ENCODE results near the gene SPOP. TPM values are rescaled to one million over a fixed set of nuclear protein-coding genes. Genes with fewer than 3 reads are reported as not detected.
A peak's percentile ranks its signal among the peaks of the same experiment; 100 is the strongest.

Gene SPOP
- total RNA-seq, 4 donors from 2014 or later: 72.2 to 81.3 (median 74.7) TPM

DNA sequence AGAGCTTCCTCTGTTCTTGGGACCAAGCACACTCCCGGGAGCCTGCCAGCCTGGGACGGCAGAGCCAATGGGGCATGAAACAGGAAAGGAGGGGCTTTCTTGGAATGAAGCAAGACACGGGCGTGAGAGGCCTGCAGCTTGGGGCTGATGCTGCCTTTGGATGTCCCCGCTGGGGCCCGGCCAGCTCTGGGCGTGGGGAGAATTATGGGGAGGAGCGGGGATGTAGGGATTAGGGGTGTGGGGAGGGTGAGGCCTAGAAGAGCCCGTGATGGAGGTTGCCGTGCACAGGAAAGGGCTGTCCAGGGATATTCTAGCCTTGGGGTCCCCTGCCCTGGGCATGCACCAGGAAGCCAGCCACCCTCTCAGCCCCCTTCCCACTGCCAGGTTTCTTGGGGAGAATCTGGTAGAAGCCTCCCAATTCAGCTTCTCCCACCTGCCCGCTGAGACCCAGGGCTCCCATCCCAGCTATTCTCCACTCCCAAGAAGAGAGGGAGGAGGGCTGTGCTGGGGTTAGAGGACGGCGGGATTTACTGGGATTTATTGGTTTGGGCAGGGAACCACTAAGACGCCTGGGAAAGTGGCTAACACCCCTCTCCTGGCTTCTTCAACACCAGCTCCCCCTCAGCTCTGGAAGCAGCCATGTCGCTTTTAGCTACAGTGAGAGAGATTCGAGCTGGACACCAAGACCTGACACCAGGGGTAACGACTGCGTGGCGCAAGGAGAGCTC, 122.2 kb downstream of the SPOP start:
- DNase-seq: no peak
- TF ChIP-seq, protein P1, sequence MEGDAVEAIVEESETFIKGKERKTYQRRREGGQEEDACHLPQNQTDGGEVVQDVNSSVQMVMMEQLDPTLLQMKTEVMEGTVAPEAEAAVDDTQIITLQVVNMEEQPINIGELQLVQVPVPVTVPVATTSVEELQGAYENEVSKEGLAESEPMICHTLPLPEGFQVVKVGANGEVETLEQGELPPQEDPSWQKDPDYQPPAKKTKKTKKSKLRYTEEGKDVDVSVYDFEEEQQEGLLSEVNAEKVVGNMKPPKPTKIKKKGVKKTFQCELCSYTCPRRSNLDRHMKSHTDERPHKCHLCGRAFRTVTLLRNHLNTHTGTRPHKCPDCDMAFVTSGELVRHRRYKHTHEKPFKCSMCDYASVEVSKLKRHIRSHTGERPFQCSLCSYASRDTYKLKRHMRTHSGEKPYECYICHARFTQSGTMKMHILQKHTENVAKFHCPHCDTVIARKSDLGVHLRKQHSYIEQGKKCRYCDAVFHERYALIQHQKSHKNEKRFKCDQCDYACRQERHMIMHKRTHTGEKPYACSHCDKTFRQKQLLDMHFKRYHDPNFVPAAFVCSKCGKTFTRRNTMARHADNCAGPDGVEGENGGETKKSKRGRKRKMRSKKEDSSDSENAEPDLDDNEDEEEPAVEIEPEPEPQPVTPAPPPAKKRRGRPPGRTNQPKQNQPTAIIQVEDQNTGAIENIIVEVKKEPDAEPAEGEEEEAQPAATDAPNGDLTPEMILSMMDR (IDR thresholded peaks at IDR 0.05): no peak
- TF ChIP-seq POLR2A (IDR thresholded peaks at IDR 0.05): no peak

DNA sequence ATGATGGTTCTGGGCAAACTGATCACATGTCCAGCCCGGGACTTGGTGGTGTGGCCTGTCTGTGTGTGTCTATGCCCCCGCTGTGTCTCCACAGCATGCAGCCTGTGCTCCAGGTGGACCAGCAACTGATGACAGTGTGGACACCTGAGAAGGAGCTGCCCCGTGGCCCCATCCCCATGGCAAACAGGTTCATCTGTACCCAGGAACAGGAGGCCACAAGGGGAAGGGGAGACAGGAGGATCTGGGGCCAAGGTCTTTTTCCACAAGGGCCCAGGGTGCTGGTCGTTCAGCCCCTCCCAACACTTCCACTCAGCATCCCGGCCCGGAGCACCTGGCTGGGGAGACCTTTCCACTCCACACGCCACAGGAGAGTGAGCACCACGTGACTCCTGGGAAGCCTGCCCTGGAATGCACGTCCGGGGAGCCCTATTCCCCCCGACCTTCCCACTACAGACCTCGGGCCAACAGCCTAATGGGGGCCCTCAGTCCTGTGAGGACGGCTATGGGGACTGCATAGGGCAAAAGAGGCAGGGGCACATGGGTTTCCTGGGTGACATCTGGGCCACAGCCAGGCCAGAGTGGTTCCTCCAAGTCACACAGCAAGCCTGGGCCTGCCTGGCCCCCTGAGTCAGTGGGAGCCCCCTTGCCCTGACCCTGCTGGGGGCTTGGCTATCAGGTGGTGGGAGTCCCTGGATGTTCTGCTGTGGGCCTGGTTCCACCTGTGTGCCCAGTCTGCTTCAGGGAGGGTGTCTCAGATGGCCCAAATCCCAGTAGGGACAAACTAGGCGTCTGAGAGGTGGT, 123.0 kb downstream of the SPOP start:
- DNase-seq: no peak
- H3K27ac ChIP-seq: no peak overlapping the region

More for the DNA sequence above, 122.2 kb downstream of the SPOP start:
- peaks cover 0 to 5% (median 0%) of the 10 kb centered on the region in 4 donors for H3K4me1 ChIP-seq
- H3K36me3 ChIP-seq: no peaks in the 10 kb centered on the region
- H3K27me3 ChIP-seq: no peaks in the 10 kb centered on the region
- H3K4me3 ChIP-seq: no peak overlapping the region
- H3K27ac ChIP-seq: no peak overlapping the region
- no peaks in the 10 kb centered on the region for H3K9me3 ChIP-seq

DNA sequence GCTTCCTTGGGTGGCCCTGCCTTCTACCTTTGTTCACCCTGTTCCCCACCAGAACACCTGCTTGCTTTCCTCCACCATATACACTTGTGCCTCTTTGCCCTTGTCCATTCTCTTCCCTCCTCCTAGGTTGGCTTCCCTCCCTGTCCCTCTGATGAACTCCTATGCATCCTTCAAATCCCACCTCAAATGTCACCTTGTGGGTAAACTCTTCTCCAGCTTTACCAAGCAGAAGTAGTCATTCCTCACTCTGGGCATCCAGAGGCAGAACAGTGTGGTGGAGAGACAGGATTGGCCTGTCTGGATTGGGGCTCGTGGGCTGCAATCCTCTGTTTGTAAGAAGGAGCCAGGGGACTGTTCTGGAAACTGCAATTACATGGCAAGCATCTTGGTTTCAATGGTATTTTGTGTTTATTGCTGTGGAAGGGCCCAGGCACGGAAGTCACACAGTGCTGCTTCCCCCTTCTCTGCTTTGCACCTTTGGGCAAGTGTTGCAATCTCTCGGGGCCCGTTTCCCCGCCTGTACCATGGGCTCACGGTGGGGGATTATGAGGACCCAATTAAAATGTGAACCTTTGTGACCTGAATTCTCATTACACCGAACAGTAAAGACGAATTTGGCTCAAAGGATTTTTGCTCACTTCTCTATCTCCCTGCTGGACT, 124.1 kb downstream of the SPOP start:
- no peak overlapping the region for H3K4me3 ChIP-seq
- no peak for TF ChIP-seq POLR2A (IDR thresholded peaks at IDR 0.05)
- TF ChIP-seq, protein P1 (IDR thresholded peaks at IDR 0.05): no peak
- DNase-seq: no peak
- H3K4me1 ChIP-seq: peaks cover 0 to 5% (median 0%) of the 10 kb centered on the region in 4 donors
- H3K27ac ChIP-seq: no peak overlapping the region
- H3K36me3 ChIP-seq: no peaks in the 10 kb centered on the region
- no peaks in the 10 kb centered on the region for H3K27me3 ChIP-seq
- no peaks in the 10 kb centered on the region for H3K9me3 ChIP-seq

More for the DNA sequence above, 123.0 kb downstream of the SPOP start:
- TF ChIP-seq, protein P1 (IDR thresholded peaks at IDR 0.05): no peak
- TF ChIP-seq POLR2A (IDR thresholded peaks at IDR 0.05): no peak
- Histone ChIP-seq H3K36me3 (no peaks in the 10 kb centered on the region), H3K4me3 (no peak overlapping the region), H3K9me3 (no peaks in the 10 kb centered on the region), H3K4me1 (peaks cover 0 to 5% (median 0%) of the 10 kb centered on the region in 4 donors), H3K27me3 (no peaks in the 10 kb centered on the region)

DNA sequence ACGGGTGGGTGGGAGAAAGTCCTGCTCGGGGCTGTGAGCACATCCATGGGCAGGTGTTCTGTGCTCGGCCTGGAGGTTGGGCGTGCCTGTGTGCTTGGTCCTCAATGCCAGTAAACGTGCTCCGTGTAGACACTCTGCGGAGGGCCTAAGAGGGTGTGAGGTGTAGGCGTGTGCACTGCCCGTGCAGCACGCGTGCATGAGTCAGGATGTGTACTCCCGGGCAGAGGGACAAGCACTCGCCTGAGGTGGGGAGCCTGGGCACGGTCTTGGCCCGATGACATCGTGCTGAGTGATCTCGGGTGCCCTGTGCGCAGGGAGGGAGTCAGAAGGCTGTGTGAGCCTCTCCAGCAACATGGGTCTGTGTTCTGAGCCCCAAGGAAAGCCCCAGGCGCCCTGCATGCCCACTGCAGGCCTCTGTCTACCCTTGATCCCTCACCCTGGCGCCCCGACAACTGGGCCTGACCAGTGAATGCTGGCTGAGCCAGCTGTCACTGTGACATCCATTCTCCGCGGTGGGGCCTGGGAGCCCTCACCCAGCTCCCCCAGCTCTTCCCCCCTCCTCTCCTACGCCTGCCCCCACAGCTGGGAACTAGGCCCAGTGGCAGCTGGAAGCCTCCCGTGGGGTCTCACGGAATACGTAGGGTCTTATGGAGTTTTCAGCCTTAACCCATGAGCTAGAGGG, 125.7 kb downstream of the SPOP start:
- Histone ChIP-seq H3K4me1 (peaks cover 0 to 5% (median 0%) of the 10 kb centered on the region in 4 donors), H3K4me3 (no peak overlapping the region), H3K9me3 (no peaks in the 10 kb centered on the region), H3K27ac (no peak overlapping the region), H3K27me3 (no peaks in the 10 kb centered on the region), H3K36me3 (no peaks in the 10 kb centered on the region)
- DNase-seq: peak in 1 of 3 donors; percentile 53
- TF ChIP-seq POLR2A (IDR thresholded peaks at IDR 0.05): no peak
- TF ChIP-seq, protein P1 (IDR thresholded peaks at IDR 0.05): no peak
